Ovary (tissue), 9 donors: ENCODE measurements around the gene RNASE13. TPM values are rescaled to one million over a fixed set of nuclear protein-coding genes. Genes with fewer than 3 reads are reported as not detected.

Experiments used
- DNase-seq, 5 donors: peaks; one replicate each; pipeline ENCODE4 v3.0.0-alpha.2; 2019 to 2020
- H3K27ac ChIP-seq, 2 donors: fragments of 200-600 bp; one replicate each; pipeline versions ENCODE4 v1.5.1 to v1.8.0; 2019 to 2022
- H3K27me3 ChIP-seq: fragments of 200-600 bp; one replicate; pipeline ENCODE4 v1.8.0; 2022
- H3K36me3 ChIP-seq: fragments of 200-600 bp; sonication (generic); one replicate; pipeline ENCODE4 v1.5.1; 2019
- H3K4me1 ChIP-seq: one replicate; pipeline ENCODE4 v1.8.1; 2013; ENCODE audit warnings: mild to moderate bottlenecking, moderate library complexity; ENCODE audit not compliant: insufficient read depth
- H3K4me3 ChIP-seq: fragments of 200-600 bp; sonication (generic); one replicate; pipeline ENCODE4 v1.5.1; 2017
- H3K9me3 ChIP-seq, 2 donors: fragments of 200-600 bp in 1 of 2; sonication (generic) in 1 of 2; one replicate each; pipeline versions ENCODE4 v1.5.1 to v1.8.1; 2013 to 2019; ENCODE audit warnings: mild to moderate bottlenecking in 1 of 2, moderate library complexity in 1 of 2
- EP300 ChIP-seq: sonication (generic); formaldehyde crosslinking; IDR thresholded peaks from one replicate; pipeline ENCODE4 v1.6.1; 2017; ENCODE audit warnings: antibody characterized with exemption
- POLR2A ChIP-seq: fragments of 450-650 bp; IDR thresholded peaks from one replicate; pipeline ENCODE4 v1.6.1; 2017; ENCODE audit warnings: antibody characterized with exemption, mild to moderate bottlenecking, moderate library complexity
- WGBS, 3 donors: extraction: QIAGEN DNeasy Blood & Tissue Kit in 1 of 3; methylation state at CpG; one replicate each; pipeline versions ENCODE4 v1.1.5 to v1.1.7; 2013 to 2017; 5-methylcytosine and 5-hydroxymethylcytosine counted together
- intact Hi-C, 4 donors: fragments of 100-400 bp; cut with DNase I; formaldehyde crosslinking; loops; one replicate each; pipeline versions ENCODE4 v1.11.0 to v1.15.1; 2022 to 2023
- polyA plus RNA-seq, 2 donors: library from polyadenylated mRNA; stranded (reverse); fragments of 200-250 nt in 1 of 2; fragments of 350-450 nt in 1 of 2; fragmentation: Illumina TruSeq in 1 of 2; extraction: RNeasy Lipid Tissue Mini Kit (QIAGEN cat#74804) in 1 of 2; gene quantifications; one replicate each; pipeline ENCODE4 v1.2.3, GENCODE V29; 2013 to 2014
- total RNA-seq, 7 donors: library from RNA; depleted of rRNA in 2 of 7; stranded (reverse); fragments of >200 nt in 2 of 7; fragmentation: NEBNext Ultra II Directional in 3 of 7; extraction: Animal tissue kit (Norgen Biotek cat#: 25700) in 3 of 7; gene quantifications; one replicate each; pipeline versions ENCODE4 v1.1.0 to v1.2.4, GENCODE V29; 2016 to 2023
- TF ChIP-seq, protein P1 (sequence below), 3 donors: fragments of 450-650 bp in 2 of 3; fragments of 200-600 bp in 1 of 3; IDR thresholded peaks; one replicate each; pipeline versions ENCODE4 v1.5.1 to v1.8.0; 2016 to 2022; ENCODE audit warnings: antibody characterized with exemption in 3 of 3, mild to moderate bottlenecking in 1 of 3
- donor health status: DM: no; HTN: no; CAD: no; lungs with moderate emphysema.
- donor health status: DM: no; HTN: no; CAD: no.
- donor health status: Bipolar disorder and iron deficiency.
- donor health status: DM: yes; HTN: yes; CAD: no.
- donor health status: DM: no; HTN: no; CAD: no.
- donor health status: DM: yes; HTN: yes; CAD: no.

RNASE13 gene
- total and polyA plus RNA-seq, 9 donors, result not detected

DNA sequence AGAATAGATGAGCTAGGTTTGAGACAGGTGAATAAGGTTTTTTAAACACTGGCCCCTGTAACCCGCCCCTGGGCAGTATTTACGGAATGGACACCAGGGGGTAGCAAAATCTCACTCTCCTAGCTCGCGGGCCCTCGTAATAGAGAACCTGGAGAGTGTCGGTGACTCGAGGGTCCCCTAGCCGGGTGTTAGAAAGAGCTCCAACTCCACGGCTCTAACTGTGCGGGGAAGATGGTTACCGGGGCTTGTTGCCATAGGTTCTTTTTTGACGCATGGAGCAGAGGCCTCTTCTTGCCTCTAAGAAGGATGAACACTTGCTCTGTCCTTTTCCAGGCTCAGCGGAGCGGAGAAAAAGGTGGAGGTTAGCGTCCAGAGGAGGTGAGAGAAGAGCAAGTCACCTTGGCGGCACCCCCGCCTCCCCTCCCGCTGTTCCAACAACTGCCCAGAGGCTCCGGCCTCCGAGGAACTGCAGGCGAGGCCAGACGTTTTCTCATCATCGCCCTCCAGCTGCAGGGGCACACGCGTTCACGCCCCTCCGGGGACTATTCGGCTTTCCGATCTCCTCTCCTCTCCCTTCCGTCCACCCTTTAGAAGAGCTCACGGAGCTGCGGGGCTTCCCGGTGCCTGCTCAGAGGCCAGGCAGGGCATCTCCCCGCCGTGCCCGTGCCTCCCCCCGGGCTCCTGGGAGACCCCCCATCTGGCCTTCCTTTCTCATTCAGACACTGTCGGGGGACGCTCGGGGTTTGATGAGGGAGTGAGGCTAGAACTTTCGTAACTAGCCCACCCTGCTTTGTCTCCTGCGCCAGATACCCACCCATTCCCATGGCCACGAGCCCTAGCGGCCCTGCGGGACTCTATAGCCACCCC is 34.1 kb upstream of the RNASE13 start:
- peaks cover 1% of the 10 kb centered on the region for H3K4me1 ChIP-seq
- DNase-seq, result peak; percentile 57 to 73 (median 65)
- H3K4me3 ChIP-seq, result peak overlapping the region; percentile 91
- 2 to 7% (median 3%) methylated on average over 45 of the region's 45 CpGs for WGBS, 3 donors
- no peaks in the 10 kb centered on the region for H3K27me3 ChIP-seq
- H3K36me3 ChIP-seq, result no peaks in the 10 kb centered on the region
- no peaks in the 10 kb centered on the region for H3K9me3 ChIP-seq
- peak overlapping the region; percentile 94 to 95 for H3K27ac ChIP-seq
- TF ChIP-seq, protein P1, sequence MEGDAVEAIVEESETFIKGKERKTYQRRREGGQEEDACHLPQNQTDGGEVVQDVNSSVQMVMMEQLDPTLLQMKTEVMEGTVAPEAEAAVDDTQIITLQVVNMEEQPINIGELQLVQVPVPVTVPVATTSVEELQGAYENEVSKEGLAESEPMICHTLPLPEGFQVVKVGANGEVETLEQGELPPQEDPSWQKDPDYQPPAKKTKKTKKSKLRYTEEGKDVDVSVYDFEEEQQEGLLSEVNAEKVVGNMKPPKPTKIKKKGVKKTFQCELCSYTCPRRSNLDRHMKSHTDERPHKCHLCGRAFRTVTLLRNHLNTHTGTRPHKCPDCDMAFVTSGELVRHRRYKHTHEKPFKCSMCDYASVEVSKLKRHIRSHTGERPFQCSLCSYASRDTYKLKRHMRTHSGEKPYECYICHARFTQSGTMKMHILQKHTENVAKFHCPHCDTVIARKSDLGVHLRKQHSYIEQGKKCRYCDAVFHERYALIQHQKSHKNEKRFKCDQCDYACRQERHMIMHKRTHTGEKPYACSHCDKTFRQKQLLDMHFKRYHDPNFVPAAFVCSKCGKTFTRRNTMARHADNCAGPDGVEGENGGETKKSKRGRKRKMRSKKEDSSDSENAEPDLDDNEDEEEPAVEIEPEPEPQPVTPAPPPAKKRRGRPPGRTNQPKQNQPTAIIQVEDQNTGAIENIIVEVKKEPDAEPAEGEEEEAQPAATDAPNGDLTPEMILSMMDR (IDR thresholded peaks at IDR 0.05), result peak; percentile 37 to 75 (median 71)
- TF ChIP-seq EP300, result no peak
- intact Hi-C loops, result loop anchor here (2.0 to 5.0 kb wide), 3 partner anchors 22 to 36 kb away; partner anchors contain the start of gene TMEM253 (in 2 of the 4)

DNA sequence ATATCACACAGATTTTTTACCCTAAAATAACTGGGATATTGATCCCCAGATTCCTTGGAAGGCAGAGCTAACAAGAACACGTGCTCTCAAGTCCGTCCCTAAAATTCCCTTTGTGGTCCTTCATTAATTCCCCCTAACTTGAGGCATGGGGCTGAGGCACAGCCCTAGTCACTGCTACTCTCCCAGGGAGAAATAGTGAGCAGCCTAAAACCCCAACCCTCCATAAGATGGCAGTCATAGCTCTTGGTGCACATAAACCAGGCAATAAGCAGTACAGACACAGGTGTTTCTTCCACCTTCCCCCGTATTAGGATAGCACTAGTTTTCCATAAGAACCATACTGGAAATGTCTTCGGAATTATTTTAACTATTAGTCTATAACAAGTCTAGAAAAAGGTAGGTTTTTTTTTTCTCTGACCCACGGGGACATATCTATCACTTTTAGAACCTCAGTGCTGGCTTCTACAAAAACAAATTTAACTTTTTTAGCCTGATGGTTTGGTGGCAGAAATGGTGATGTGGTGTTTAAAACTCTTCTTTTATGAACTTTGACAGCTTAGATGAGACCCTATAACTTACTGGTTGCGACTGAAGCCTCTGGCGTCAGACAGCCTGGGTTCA is 32.4 kb upstream of the RNASE13 start:
- no peaks in the 10 kb centered on the region for H3K27me3 ChIP-seq
- TF ChIP-seq, protein P1 (IDR thresholded peaks at IDR 0.05), result no peak
- TF ChIP-seq EP300 (no peak), POLR2A (no peak)
- H3K4me1 ChIP-seq, result no peaks in the 10 kb centered on the region
- no peaks in the 10 kb centered on the region for H3K9me3 ChIP-seq
- no peak overlapping the region for H3K27ac ChIP-seq
- 80 to 82% (median 82%) methylated on average over 7 of the region's 7 CpGs for WGBS, 3 donors
- H3K36me3 ChIP-seq, result no peaks in the 10 kb centered on the region
- intact Hi-C loops, result loop anchor here in 2 of 4 donors (5.0 kb wide), 1 partner anchor 35 kb away; the partner anchor contains the start of gene TMEM253 (in 2 of the 2)
- no peak overlapping the region for H3K4me3 ChIP-seq
- no peak for DNase-seq

DNA sequence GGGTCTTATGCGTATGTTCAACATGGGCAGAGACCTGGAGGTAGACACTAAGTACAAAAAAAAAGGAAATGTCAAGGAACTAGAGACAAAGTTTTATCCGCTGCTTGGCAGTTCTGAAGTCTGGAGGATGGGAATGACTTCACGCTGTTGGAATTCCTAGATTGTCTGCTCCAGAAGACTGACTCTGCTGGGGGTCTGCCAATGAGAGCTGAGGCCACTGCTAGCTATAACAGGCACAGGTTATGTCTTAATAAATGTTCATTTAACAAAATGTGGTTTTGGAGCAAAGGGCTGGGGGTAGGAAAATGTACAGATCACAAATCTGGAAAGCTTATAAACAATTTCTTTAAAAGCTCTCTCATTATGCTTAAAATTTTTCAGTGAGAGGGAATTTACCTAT is 28.9 kb upstream of the RNASE13 start:
- Histone ChIP-seq H3K4me3 (no peak overlapping the region), H3K27ac (no peak overlapping the region), H3K9me3 (no peaks in the 10 kb centered on the region), H3K4me1 (no peaks in the 10 kb centered on the region), H3K27me3 (no peaks in the 10 kb centered on the region), H3K36me3 (no peaks in the 10 kb centered on the region)
- TF ChIP-seq, protein P1 (IDR thresholded peaks at IDR 0.05), result no peak
- TF ChIP-seq POLR2A, result no peak
- no peak for TF ChIP-seq EP300
- DNase-seq, result no peak
- intact Hi-C loops, result no loop called here
- WGBS, 3 donors, result 20 to 29% (median 26%) methylated on average over 3 of the region's 3 CpGs

DNA sequence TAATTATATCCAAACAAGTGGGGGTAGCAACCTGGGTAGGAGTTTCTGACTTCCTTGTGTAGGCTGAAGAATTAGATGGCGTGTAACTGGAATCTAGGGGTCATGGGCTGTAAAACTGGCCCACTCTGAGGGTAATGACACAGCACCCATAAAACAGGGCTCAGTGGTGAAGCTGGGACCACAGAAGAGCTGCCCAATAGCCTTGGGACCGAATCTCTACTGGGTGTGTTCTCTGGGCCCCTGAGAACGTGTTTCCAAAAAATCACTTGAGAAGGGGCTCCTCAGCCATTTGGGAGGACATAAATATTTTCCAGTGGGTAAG is 26.7 kb upstream of the RNASE13 start:
- Histone ChIP-seq H3K36me3 (no peaks in the 10 kb centered on the region), H3K27me3 (no peaks in the 10 kb centered on the region), H3K4me3 (no peak overlapping the region), H3K27ac (no peak overlapping the region), H3K9me3 (no peaks in the 10 kb centered on the region), H3K4me1 (no peaks in the 10 kb centered on the region)
- no peak for TF ChIP-seq POLR2A
- intact Hi-C loops, result no loop called here
- no peak for DNase-seq
- WGBS, 3 donors, result 84 to 89% (median 84%) methylated on average over 3 of the region's 3 CpGs
